K562 (cell line): ENCODE results near the gene AHSA1. TPM values are rescaled to one million over a fixed set of nuclear protein-coding genes. Genes with fewer than 3 reads are reported as not detected.
A peak's percentile ranks its signal among the peaks of the same experiment; 100 is the strongest.

ENCODE experiments used
- ADNP ChIP-seq: fragments of 200-800 bp; sonication (Bioruptor generic); IDR thresholded peaks from 2 replicates; pipeline ENCODE4 v1.6.1; 2016; ENCODE audit warnings: missing genetic modification characterization, missing compliant biosample characterization
- BCOR ChIP-seq: fragments of 450-650 bp; IDR thresholded peaks from 2 replicates; pipeline ENCODE4 v1.6.1; 2016
- CEBPG ChIP-seq, 3 experiments: fragments of 200-800 bp in 1 of 3; sonication (Bioruptor generic) in 1 of 3; sonication (generic) in 1 of 3; formaldehyde crosslinking in 1 of 3; IDR thresholded peaks in 2 of 3; conservative IDR thresholded peaks in 1 of 3; 2 replicates each; pipeline versions ENCODE4 v1.6.1 to v1.8.0; 2016 to 2022; ENCODE audit warnings: missing compliant biosample characterization in 2 of 3, missing genetic modification characterization in 2 of 3, mild to moderate bottlenecking in 1 of 3, missing genetic modification reagents in 1 of 3
- HDGF ChIP-seq: fragments of 450-650 bp; IDR thresholded peaks from 2 replicates; pipeline ENCODE4 v1.6.1; 2016
- HNRNPH1 ChIP-seq: fragments of 200-400 bp; formaldehyde crosslinking; optimal IDR thresholded peaks from 2 replicates; pipeline ENCODE3; 2017; ENCODE audit warnings: low read depth, mild to moderate bottlenecking, low read length, moderate library complexity
- KDM1A ChIP-seq, 2 experiments: fragments of 450-650 bp; IDR thresholded peaks; 2 replicates each; pipeline ENCODE4 v1.6.1; 2016; ENCODE audit warnings: mild to moderate bottlenecking in 2 of 2
- NFE2 ChIP-seq: IDR thresholded peaks from 2 replicates; pipeline ENCODE4 v1.6.1; 2014; ENCODE audit warnings: antibody characterized with exemption, low read depth
- NFE2L1 ChIP-seq: fragments of 450-650 bp; IDR thresholded peaks from 2 replicates; pipeline ENCODE4 v1.6.1; 2016; ENCODE audit warnings: missing genetic modification characterization, low read depth, mild to moderate bottlenecking, missing compliant biosample characterization, moderate library complexity, borderline replicate concordance
- PHF8 ChIP-seq: fragments of 200-600 bp; sonication (generic); IDR thresholded peaks from 2 replicates; pipeline ENCODE4 v1.6.1; 2012; ENCODE audit warnings: mixed run types, mild to moderate bottlenecking, inconsistent platforms, low read length, moderate library complexity, borderline replicate concordance
- PHTF2 ChIP-seq: fragments of 250-450 bp; sonication (Bioruptor Pico); IDR thresholded peaks from 2 replicates; pipeline ENCODE4 v1.5.0; 2021; ENCODE audit warnings: mild to moderate bottlenecking
- RBM25 ChIP-seq: fragments of 200-400 bp; formaldehyde crosslinking; IDR thresholded peaks from 2 replicates; pipeline ENCODE4 v1.6.1; 2018; ENCODE audit warnings: low read length, low read depth, moderate library complexity; ENCODE audit not compliant: severe bottlenecking
- SP2 ChIP-seq: IDR thresholded peaks from 2 replicates; pipeline ENCODE4 v1.6.1; 2011; ENCODE audit warnings: mild to moderate bottlenecking, low read depth, low read length, moderate library complexity; ENCODE audit not compliant: poor library complexity, severe bottlenecking; ENCODE audit errors: extremely low read depth
- TAL1 ChIP-seq: fragments of 450-650 bp; IDR thresholded peaks from 2 replicates; pipeline ENCODE4 v1.6.1; 2016; ENCODE audit warnings: mild to moderate bottlenecking
- ZBTB17 ChIP-seq: fragments of 450-650 bp; formaldehyde crosslinking; IDR thresholded peaks from 2 replicates; pipeline ENCODE4 v1.4.0; 2020; ENCODE audit warnings: mild to moderate bottlenecking
- ZNF134 ChIP-seq: fragments of 250-450 bp; sonication (Bioruptor Pico); conservative IDR thresholded peaks from 2 replicates; pipeline ENCODE4 v1.4.0; 2020
- ZNF76 ChIP-seq: fragments of 250-450 bp; sonication (Bioruptor Pico); IDR thresholded peaks from 2 replicates; pipeline ENCODE4 v1.4.0; 2020; ENCODE audit warnings: mild to moderate bottlenecking, moderate library complexity, borderline replicate concordance
- polyA plus RNA-seq, 8 experiments: library from polyadenylated mRNA; depleted of rRNA in 4 of 8; stranded (reverse) in 5 of 8; unstranded in 3 of 8; fragments of >200 nt; fragmentation: Nextera tagmentation in 2 of 8; fragmentation: Illumina TruSeq in 1 of 8; extraction: Ambion mirVana in 2 of 8; extraction: Trizol in 1 of 8; gene quantifications; 2 replicates each; pipeline versions ENCODE4 v1.2.1 to v1.2.3, GENCODE V29; 2011 to 2014; ENCODE audit warnings: inconsistent platforms in 1 of 8, missing spikeins in 1 of 8
- total RNA-seq, 7 experiments: library from RNA; depleted of rRNA in 6 of 7; stranded (reverse); fragments of >200 nt in 6 of 7; fragmentation: Illumina TruSeq in 2 of 7; extraction: Trizol in 2 of 7; gene quantifications; 2 replicates each; pipeline versions ENCODE4 v1.2.1 to v1.2.3, GENCODE V29; 2011 to 2021; ENCODE audit warnings: low replicate concordance in 1 of 7
- TF ChIP-seq, protein P1 (sequence below): fragments of 450-650 bp; IDR thresholded peaks from 2 replicates; pipeline ENCODE4 v1.7.0; 2016; ENCODE audit warnings: borderline replicate concordance
- TF ChIP-seq, protein P2 (sequence below): sonication (generic); formaldehyde crosslinking; IDR thresholded peaks from 2 replicates; pipeline ENCODE4 v1.8.0; 2022; ENCODE audit warnings: missing genetic modification reagents, mild to moderate bottlenecking, borderline replicate concordance
- TF ChIP-seq, protein P3 (sequence below): sonication (generic); formaldehyde crosslinking; IDR thresholded peaks from 2 replicates; pipeline ENCODE4 v1.8.0; 2023; ENCODE audit warnings: mild to moderate bottlenecking, missing genetic modification reagents
- TF ChIP-seq, protein P4 (sequence below): fragments of 450-650 bp; IDR thresholded peaks from 2 replicates; pipeline ENCODE4 v1.6.1; 2016

AHSA1 gene
- total and polyA plus RNA-seq, 9 of the 15 experiments (the other 6 are each of a cell fraction or from before 2014, with no cell fraction given): 41.4 to 317 (median 184) TPM

DNA sequence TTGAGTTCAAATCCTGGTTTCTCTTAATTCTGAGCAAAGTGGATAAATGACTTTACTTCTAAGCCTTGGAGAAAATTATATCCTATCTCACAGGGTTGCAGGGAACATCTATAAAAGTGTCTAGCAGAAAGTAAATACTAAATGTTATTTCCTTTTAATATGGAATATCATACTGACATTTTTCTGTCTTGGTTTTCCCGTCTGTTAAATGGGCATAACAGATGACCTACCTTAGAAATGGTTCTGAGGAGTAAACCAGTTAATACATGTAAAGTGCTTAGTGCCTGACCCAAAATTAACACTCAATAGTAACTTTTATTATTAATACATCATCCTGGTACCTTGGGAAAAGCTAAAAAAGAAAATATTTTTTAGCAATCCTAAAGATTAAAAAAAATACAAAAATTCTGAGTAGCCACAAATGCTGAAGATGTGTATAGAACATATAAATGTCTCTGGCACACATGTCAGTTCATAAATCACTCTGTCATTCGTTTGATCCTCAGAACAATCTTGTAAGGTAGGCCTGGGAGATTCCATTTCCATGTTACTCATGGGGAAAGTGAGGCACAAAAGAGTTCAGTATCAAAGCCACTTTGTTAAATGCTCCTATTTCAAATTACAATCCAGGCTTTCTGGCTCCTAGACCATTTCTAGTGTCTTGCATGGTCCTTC, 1.8 kb upstream of the AHSA1 start (continued):
- no peak for TF ChIP-seq CEBPG (CRISPR knock-in tag; IDR thresholded peaks at IDR 0.05)
- no peak for TF ChIP-seq CEBPG (tag; conservative IDR thresholded peaks at IDR 0.05 in 1 of 2, IDR thresholded peaks at IDR 0.05 in 1 of 2)
- TF ChIP-seq, protein P1, sequence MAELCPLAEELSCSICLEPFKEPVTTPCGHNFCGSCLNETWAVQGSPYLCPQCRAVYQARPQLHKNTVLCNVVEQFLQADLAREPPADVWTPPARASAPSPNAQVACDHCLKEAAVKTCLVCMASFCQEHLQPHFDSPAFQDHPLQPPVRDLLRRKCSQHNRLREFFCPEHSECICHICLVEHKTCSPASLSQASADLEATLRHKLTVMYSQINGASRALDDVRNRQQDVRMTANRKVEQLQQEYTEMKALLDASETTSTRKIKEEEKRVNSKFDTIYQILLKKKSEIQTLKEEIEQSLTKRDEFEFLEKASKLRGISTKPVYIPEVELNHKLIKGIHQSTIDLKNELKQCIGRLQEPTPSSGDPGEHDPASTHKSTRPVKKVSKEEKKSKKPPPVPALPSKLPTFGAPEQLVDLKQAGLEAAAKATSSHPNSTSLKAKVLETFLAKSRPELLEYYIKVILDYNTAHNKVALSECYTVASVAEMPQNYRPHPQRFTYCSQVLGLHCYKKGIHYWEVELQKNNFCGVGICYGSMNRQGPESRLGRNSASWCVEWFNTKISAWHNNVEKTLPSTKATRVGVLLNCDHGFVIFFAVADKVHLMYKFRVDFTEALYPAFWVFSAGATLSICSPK: no peak
- no peak for TF ChIP-seq NFE2L1
- TF ChIP-seq ZNF76 (CRISPR knock-in tag): no peak
- TF ChIP-seq BCOR: peak; percentile 33; the same call in 1 of the 2 replicates
- no peak for TF ChIP-seq ZNF134
- TF ChIP-seq, protein P2, sequence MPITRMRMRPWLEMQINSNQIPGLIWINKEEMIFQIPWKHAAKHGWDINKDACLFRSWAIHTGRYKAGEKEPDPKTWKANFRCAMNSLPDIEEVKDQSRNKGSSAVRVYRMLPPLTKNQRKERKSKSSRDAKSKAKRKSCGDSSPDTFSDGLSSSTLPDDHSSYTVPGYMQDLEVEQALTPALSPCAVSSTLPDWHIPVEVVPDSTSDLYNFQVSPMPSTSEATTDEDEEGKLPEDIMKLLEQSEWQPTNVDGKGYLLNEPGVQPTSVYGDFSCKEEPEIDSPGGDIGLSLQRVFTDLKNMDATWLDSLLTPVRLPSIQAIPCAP: no peak
- no peak for TF ChIP-seq SP2
- no peak for TF ChIP-seq HNRNPH1
- TF ChIP-seq PHTF2 (CRISPR knock-in tag): no peak
- TF ChIP-seq ADNP (tag): 0 out of 2 replicates have a peak, but pooled peaks have one; percentile 43
- TF ChIP-seq NFE2: no peak
- peak in 1 of 2 experiments; percentile 23; a peak in 1 of 4 replicates for TF ChIP-seq KDM1A (IDR thresholded peaks at IDR 0.05)
- TF ChIP-seq, protein P3, sequence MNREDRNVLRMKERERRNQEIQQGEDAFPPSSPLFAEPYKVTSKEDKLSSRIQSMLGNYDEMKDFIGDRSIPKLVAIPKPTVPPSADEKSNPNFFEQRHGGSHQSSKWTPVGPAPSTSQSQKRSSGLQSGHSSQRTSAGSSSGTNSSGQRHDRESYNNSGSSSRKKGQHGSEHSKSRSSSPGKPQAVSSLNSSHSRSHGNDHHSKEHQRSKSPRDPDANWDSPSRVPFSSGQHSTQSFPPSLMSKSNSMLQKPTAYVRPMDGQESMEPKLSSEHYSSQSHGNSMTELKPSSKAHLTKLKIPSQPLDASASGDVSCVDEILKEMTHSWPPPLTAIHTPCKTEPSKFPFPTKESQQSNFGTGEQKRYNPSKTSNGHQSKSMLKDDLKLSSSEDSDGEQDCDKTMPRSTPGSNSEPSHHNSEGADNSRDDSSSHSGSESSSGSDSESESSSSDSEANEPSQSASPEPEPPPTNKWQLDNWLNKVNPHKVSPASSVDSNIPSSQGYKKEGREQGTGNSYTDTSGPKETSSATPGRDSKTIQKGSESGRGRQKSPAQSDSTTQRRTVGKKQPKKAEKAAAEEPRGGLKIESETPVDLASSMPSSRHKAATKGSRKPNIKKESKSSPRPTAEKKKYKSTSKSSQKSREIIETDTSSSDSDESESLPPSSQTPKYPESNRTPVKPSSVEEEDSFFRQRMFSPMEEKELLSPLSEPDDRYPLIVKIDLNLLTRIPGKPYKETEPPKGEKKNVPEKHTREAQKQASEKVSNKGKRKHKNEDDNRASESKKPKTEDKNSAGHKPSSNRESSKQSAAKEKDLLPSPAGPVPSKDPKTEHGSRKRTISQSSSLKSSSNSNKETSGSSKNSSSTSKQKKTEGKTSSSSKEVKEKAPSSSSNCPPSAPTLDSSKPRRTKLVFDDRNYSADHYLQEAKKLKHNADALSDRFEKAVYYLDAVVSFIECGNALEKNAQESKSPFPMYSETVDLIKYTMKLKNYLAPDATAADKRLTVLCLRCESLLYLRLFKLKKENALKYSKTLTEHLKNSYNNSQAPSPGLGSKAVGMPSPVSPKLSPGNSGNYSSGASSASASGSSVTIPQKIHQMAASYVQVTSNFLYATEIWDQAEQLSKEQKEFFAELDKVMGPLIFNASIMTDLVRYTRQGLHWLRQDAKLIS (CRISPR knock-in tag): no peak
- TF ChIP-seq, protein P4, sequence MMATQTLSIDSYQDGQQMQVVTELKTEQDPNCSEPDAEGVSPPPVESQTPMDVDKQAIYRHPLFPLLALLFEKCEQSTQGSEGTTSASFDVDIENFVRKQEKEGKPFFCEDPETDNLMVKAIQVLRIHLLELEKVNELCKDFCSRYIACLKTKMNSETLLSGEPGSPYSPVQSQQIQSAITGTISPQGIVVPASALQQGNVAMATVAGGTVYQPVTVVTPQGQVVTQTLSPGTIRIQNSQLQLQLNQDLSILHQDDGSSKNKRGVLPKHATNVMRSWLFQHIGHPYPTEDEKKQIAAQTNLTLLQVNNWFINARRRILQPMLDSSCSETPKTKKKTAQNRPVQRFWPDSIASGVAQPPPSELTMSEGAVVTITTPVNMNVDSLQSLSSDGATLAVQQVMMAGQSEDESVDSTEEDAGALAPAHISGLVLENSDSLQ: peak; percentile 65
- TF ChIP-seq PHF8: no peak
- TF ChIP-seq TAL1: no peak
- TF ChIP-seq ZBTB17 (CRISPR knock-in tag): no peak
- no peak for TF ChIP-seq HDGF
- peak; percentile 92 for TF ChIP-seq RBM25
